SK-N-SH (cell line): ENCODE measurements around the gene CCNK. TPM values are rescaled to one million over a fixed set of nuclear protein-coding genes. Genes with fewer than 3 reads are reported as not detected.

Experiments
- CTCF ChIA-PET: fragments of 300-600, 350-600 bp; formaldehyde crosslinking; extraction: SDS; loops from one replicate; lab custom pipeline; 2021; lab: Yijun Ruan, JAX
- POLR2A ChIA-PET: fragments of 350-600 bp; sonication (Branson Sonifier 250); formaldehyde crosslinking; extraction: SDS; loops from one replicate; lab custom pipeline; 2020; ENCODE audit warnings: antibody characterized with exemption, inconsistent platforms; lab: Yijun Ruan, JAX
- DNase-seq: peaks from one replicate; pipeline ENCODE4 v3.0.0; 2012
- H2AFZ ChIP-seq: fragments of 200-600 bp; sonication (generic); 2 replicates; pipeline ENCODE4 v1.8.1; 2016; ENCODE audit warnings: antibody characterized with exemption, mild to moderate bottlenecking, low read depth
- H3F3A ChIP-seq: fragments of 200-600 bp; sonication (generic); replicated peaks from 2 replicates; pipeline ENCODE3; 2016; ENCODE audit warnings: antibody characterized with exemption, mild to moderate bottlenecking; ENCODE audit not compliant: insufficient read depth
- H3K27ac ChIP-seq, 2 experiments: fragments of 200-500 bp in 1 of 2; fragments of 200-600 bp in 1 of 2; sonication (Bioruptor generic) in 1 of 2; sonication (generic), shearing (Covaris generic) in 1 of 2; 2 replicates each; pipeline versions ENCODE4 v1.5.1 to v1.6.1; 2014 to 2016; ENCODE audit warnings: low read depth in 2 of 2, inconsistent platforms in 1 of 2, low read length in 1 of 2, mild to moderate bottlenecking in 1 of 2, mixed read lengths in 1 of 2
- H3K27me3 ChIP-seq: fragments of 200-600 bp; sonication (generic), shearing (Covaris generic); 2 replicates; pipeline ENCODE4 v1.6.1; 2016; ENCODE audit warnings: mixed run types; ENCODE audit not compliant: insufficient read depth
- H3K36me3 ChIP-seq, 2 experiments: fragments of 200-500 bp in 1 of 2; fragments of 200-600 bp in 1 of 2; sonication (Bioruptor generic) in 1 of 2; sonication (generic) in 1 of 2; replicated peaks in 1 of 2; 2 replicates each; pipeline versions ENCODE3 to v1.5.1; 2014 to 2016; ENCODE audit warnings: low read length in 1 of 2, mild to moderate bottlenecking in 1 of 2; ENCODE audit not compliant: insufficient read depth in 2 of 2, control insufficient read depth in 1 of 2
- H3K4me1 ChIP-seq, 2 experiments: fragments of 200-500 bp in 1 of 2; fragments of 200-600 bp in 1 of 2; sonication (Bioruptor generic) in 1 of 2; sonication (generic), shearing (Covaris generic) in 1 of 2; 2 replicates each; pipeline versions ENCODE4 v1.5.1 to v1.6.1; 2014 to 2016; ENCODE audit warnings: low read depth in 1 of 2, low read length in 1 of 2, mixed run types in 1 of 2; ENCODE audit not compliant: insufficient read depth in 2 of 2, control insufficient read depth in 1 of 2
- H3K4me2 ChIP-seq: fragments of 200-600 bp; sonication (generic), shearing (Covaris generic); 2 replicates; pipeline ENCODE4 v1.6.1; 2017; ENCODE audit warnings: mixed run types
- H3K4me3 ChIP-seq, 2 experiments: fragments of 200-500 bp in 1 of 2; fragments of 200-600 bp in 1 of 2; sonication (Bioruptor generic) in 1 of 2; sonication (generic), shearing (Covaris generic) in 1 of 2; 2 replicates each; pipeline versions ENCODE4 v1.5.1 to v1.8.1; 2014 to 2016; ENCODE audit warnings: low read depth in 2 of 2, inconsistent platforms in 1 of 2, low read length in 1 of 2, mild to moderate bottlenecking in 1 of 2, mixed read lengths in 1 of 2, moderate library complexity in 1 of 2
- H3K79me2 ChIP-seq: fragments of 200-600 bp; sonication (generic); 2 replicates; pipeline ENCODE4 v1.8.1; 2017; ENCODE audit warnings: mild to moderate bottlenecking; ENCODE audit not compliant: insufficient read depth
- H3K9ac ChIP-seq: fragments of 200-600 bp; sonication (generic); 2 replicates; pipeline ENCODE4 v1.6.1; 2017; ENCODE audit warnings: mixed run types
- H3K9me2 ChIP-seq: fragments of 200-600 bp; sonication (generic); 2 replicates; pipeline ENCODE4 v1.6.1; 2017; ENCODE audit warnings: mixed run types
- H3K9me3 ChIP-seq: fragments of 200-600 bp; sonication (generic); 2 replicates; pipeline ENCODE4 v1.6.1; 2017; ENCODE audit warnings: mixed run types, mild to moderate bottlenecking, moderate library complexity
- H4K20me1 ChIP-seq: fragments of 200-600 bp; sonication (generic); 2 replicates; pipeline ENCODE4 v1.6.1; 2017; ENCODE audit warnings: mild to moderate bottlenecking, mixed run types; ENCODE audit not compliant: insufficient read depth
- CHD2 ChIP-seq: fragments of 150-350 bp; IDR thresholded peaks from 2 replicates; pipeline ENCODE4 v1.6.1; 2018; ENCODE audit warnings: low read length; ENCODE audit not compliant: partially characterized antibody
- FOSL2 ChIP-seq: IDR thresholded peaks from 2 replicates; pipeline ENCODE4 v1.4.0; 2012; ENCODE audit warnings: low read depth, mild to moderate bottlenecking, moderate library complexity, borderline replicate concordance
- JUND ChIP-seq: IDR thresholded peaks from 2 replicates; pipeline ENCODE4 v1.4.0; 2012
- MAX ChIP-seq: IDR thresholded peaks from 2 replicates; pipeline ENCODE4 v1.4.0; 2012; ENCODE audit warnings: low read depth
- MEF2A ChIP-seq: IDR thresholded peaks from 2 replicates; pipeline ENCODE4 v1.4.0; 2012; ENCODE audit warnings: low read depth, borderline replicate concordance
- NFIC ChIP-seq: IDR thresholded peaks from 2 replicates; pipeline ENCODE4 v1.4.0; 2012; ENCODE audit warnings: borderline replicate concordance
- NRF1 ChIP-seq: IDR thresholded peaks from 2 replicates; pipeline ENCODE4 v1.6.1; 2012; ENCODE audit warnings: low read depth, mild to moderate bottlenecking, low read length
- RAD21 ChIP-seq: IDR thresholded peaks from 2 replicates; pipeline ENCODE4 v1.6.1; 2012; ENCODE audit warnings: mild to moderate bottlenecking, low read length
- REST ChIP-seq: IDR thresholded peaks from 2 replicates; pipeline ENCODE4 v1.6.1; 2012; ENCODE audit warnings: mild to moderate bottlenecking, low read depth, low read length, moderate library complexity
- RXRA ChIP-seq: IDR thresholded peaks from 2 replicates; pipeline ENCODE4 v1.4.0; 2012; ENCODE audit warnings: low read depth, mild to moderate bottlenecking, borderline replicate concordance
- SMC3 ChIP-seq: IDR thresholded peaks from 2 replicates; pipeline ENCODE4 v1.6.1; 2012; ENCODE audit warnings: low read depth, low read length, improper control_type of control experiment
- TCF12 ChIP-seq: IDR thresholded peaks from 2 replicates; pipeline ENCODE4 v1.4.0; 2012
- TEAD4 ChIP-seq: IDR thresholded peaks from 2 replicates; pipeline ENCODE4 v1.4.0; 2012; ENCODE audit warnings: mild to moderate bottlenecking, borderline replicate concordance; ENCODE audit not compliant: insufficient read depth
- USF1 ChIP-seq: IDR thresholded peaks from 2 replicates; pipeline ENCODE4 v1.4.0; 2012; ENCODE audit warnings: low read depth, borderline replicate concordance
- USF2 ChIP-seq: fragments of 150-350 bp; IDR thresholded peaks from 2 replicates; pipeline ENCODE4 v1.6.1; 2017; ENCODE audit warnings: antibody characterized with exemption, low read length, low read depth, borderline replicate concordance
- WGBS: methylation state at CpG from one replicate; pipeline ENCODE4 v1.1.6; 2017; ENCODE audit warnings: low lambda C conversion rate; 5-methylcytosine and 5-hydroxymethylcytosine counted together
- polyA plus RNA-seq, 3 experiments: library from polyadenylated mRNA; depleted of rRNA; stranded (reverse); fragments of >200 nt; gene quantifications; 2 replicates each; pipeline ENCODE4 v1.2.3, GENCODE V29; 2012

Gene CCNK
- polyA plus RNA-seq, 1 of the 3 experiments (the other 2 are of a cell fraction): 14.6 TPM

GRCh38 chr14:99497894-99498293 is 16.7 kb downstream of the CCNK start:
- no peak overlapping the region for H3K4me3 ChIP-seq
- TF ChIP-seq USF1 (no peak), JUND (no peak), USF2 (no peak), SMC3 (no peak), NFIC (no peak), TEAD4 (no peak)
- no peak overlapping the region for H2AFZ ChIP-seq
- no peak overlapping the region for H3K9ac ChIP-seq
- no peak overlapping the region for H3K27ac ChIP-seq
- H3K27me3 ChIP-seq: no peaks in the 10 kb centered on the region
- POLR2A ChIA-PET: no interaction called here
- H3K9me3 ChIP-seq: no peaks in the 10 kb centered on the region
- peaks cover 65 to 88% of the 10 kb centered on the region in 2 experiments for H3K36me3 ChIP-seq
- H3K4me2 ChIP-seq: no peak overlapping the region
- H3K79me2 ChIP-seq: peaks cover 33% of the 10 kb centered on the region
- no peaks in the 10 kb centered on the region for H3K9me2 ChIP-seq
- H4K20me1 ChIP-seq: peaks cover 15% of the 10 kb centered on the region
- no peaks in the 10 kb centered on the region for H3K4me1 ChIP-seq
- WGBS: 95% methylated on average over 3 of the region's 3 CpGs
- H3F3A ChIP-seq: peaks cover 8% of the 10 kb centered on the region
- no peak for DNase-seq
- CTCF ChIA-PET: interaction anchor here (0.9 to 1.2 kb wide), 2 partner anchors 20 to 58 kb away, joined by 4 read pairs; no protein-coding TSS in a partner anchor

- peaks cover 15% of the 10 kb centered on the region; the same call in 1 of the 2 replicates for H3K79me2 ChIP-seq
- H3K36me3 ChIP-seq: peaks cover 69 to 84% of the 10 kb centered on the region in 2 experiments
- H3K27me3 ChIP-seq: no peaks in the 10 kb centered on the region
- no peaks in the 10 kb centered on the region for H3K9me2 ChIP-seq
- peaks cover 13% of the 10 kb centered on the region for H3F3A ChIP-seq
- H3K27ac ChIP-seq: no peak overlapping the region
- no peak for TF ChIP-seq USF2
- no peak for TF ChIP-seq REST
- TF ChIP-seq MEF2A: no peak
- TF ChIP-seq SMC3: no peak
- no peak for TF ChIP-seq TCF12
- TF ChIP-seq RAD21: no peak
- no peak for TF ChIP-seq NRF1
- no peak for TF ChIP-seq RXRA
- TF ChIP-seq CHD2: no peak
- no peak for TF ChIP-seq FOSL2
- TF ChIP-seq MAX: no peak
- no peaks in the 10 kb centered on the region; the same call in 1 of the 2 replicates for H4K20me1 ChIP-seq
- no peak overlapping the region for H3K9ac ChIP-seq
- no peak overlapping the region for H3K4me3 ChIP-seq
- no peak for DNase-seq
- ChIA-PET POLR2A (no interaction called here), CTCF (no interaction called here)
- H3K4me1 ChIP-seq: no peaks in the 10 kb centered on the region
- H3K4me2 ChIP-seq: no peak overlapping the region
- H2AFZ ChIP-seq: no peak overlapping the region
- H3K9me3 ChIP-seq: no peaks in the 10 kb centered on the region
- WGBS: 91% methylated on average over 5 of the region's 14 CpGs
Observed at GRCh38 chr14:99502989-99503421, 21.8 kb downstream of the CCNK start.
